K562 (cell line): Measurements from ENCODE around the gene SLC4A9. TPM values are rescaled to one million over a fixed set of nuclear protein-coding genes. Genes with fewer than 3 reads are reported as not detected.

Source experiments
- BDP1 ChIP-seq: IDR thresholded peaks from 3 replicates; pipeline ENCODE4 v1.6.1; 2011; ENCODE audit not compliant: insufficient read length, insufficient read depth
- BHLHE40 ChIP-seq: IDR thresholded peaks from 2 replicates; pipeline ENCODE4 v1.6.1; 2011; ENCODE audit warnings: low read length, improper control_type of control experiment
- CEBPB ChIP-seq: fragments of 450-650 bp; IDR thresholded peaks from 2 replicates; pipeline ENCODE4 v1.6.1; 2016; ENCODE audit warnings: missing genetic modification characterization, missing compliant biosample characterization
- ETV6 ChIP-seq, 3 experiments: fragments of 150-350 bp in 1 of 3; sonication (generic) in 1 of 3; formaldehyde crosslinking in 1 of 3; IDR thresholded peaks; 2 replicates each; pipeline versions ENCODE4 v1.6.1 to v1.8.0; 2014 to 2022; ENCODE audit warnings: borderline replicate concordance in 2 of 3, low read depth in 2 of 3, antibody characterized with exemption in 1 of 3, low read length in 1 of 3, mild to moderate bottlenecking in 1 of 3, missing genetic modification reagents in 1 of 3
- FOXA1 ChIP-seq: fragments of 450-650 bp; IDR thresholded peaks from 2 replicates; pipeline ENCODE4 v1.6.1; 2016; ENCODE audit warnings: mild to moderate bottlenecking, borderline replicate concordance
- FOXM1 ChIP-seq, 2 experiments: fragments of 450-650 bp in 1 of 2; sonication (generic) in 1 of 2; formaldehyde crosslinking in 1 of 2; IDR thresholded peaks; 2 replicates each; pipeline versions ENCODE4 v1.6.1 to v1.9.0; 2017 to 2022; ENCODE audit warnings: low read depth in 2 of 2, mild to moderate bottlenecking in 2 of 2, missing genetic modification reagents in 1 of 2, moderate library complexity in 1 of 2
- HMGN3 ChIP-seq: IDR thresholded peaks from 2 replicates; pipeline ENCODE4 v1.6.1; 2011; ENCODE audit warnings: borderline replicate concordance, low read depth, mild to moderate bottlenecking, mixed read lengths, low read length; ENCODE audit not compliant: insufficient read length; ENCODE audit errors: extremely low read depth
- MAFG ChIP-seq: fragments of 450-650 bp; conservative IDR thresholded peaks from 2 replicates; pipeline ENCODE4 v1.6.1; 2016; ENCODE audit warnings: missing genetic modification characterization, missing compliant biosample characterization
- MECOM ChIP-seq: fragments of 250-450 bp; sonication (Bioruptor Pico); IDR thresholded peaks from 2 replicates; pipeline ENCODE4 v1.8.0; 2022; ENCODE audit warnings: inconsistent platforms
- NBN ChIP-seq: fragments of 450-650 bp; IDR thresholded peaks from 2 replicates; pipeline ENCODE4 v1.6.1; 2016; ENCODE audit warnings: low read depth, mild to moderate bottlenecking
- NR3C1 ChIP-seq: sonication (generic); formaldehyde crosslinking; IDR thresholded peaks from 2 replicates; pipeline ENCODE4 v1.8.1; 2022; ENCODE audit warnings: missing genetic modification reagents
- TBP ChIP-seq: optimal IDR thresholded peaks from 2 replicates; pipeline ENCODE3; 2011; ENCODE audit warnings: low read depth, low read length, improper control_type of control experiment
- TFAM ChIP-seq: fragments of 250-450 bp; sonication (Bioruptor Pico); conservative IDR thresholded peaks from 2 replicates; pipeline ENCODE4 v1.5.0; 2021; ENCODE audit warnings: mild to moderate bottlenecking, moderate library complexity
- ZFX ChIP-seq: sonication (generic); formaldehyde crosslinking; IDR thresholded peaks from 2 replicates; pipeline ENCODE4 v1.8.0; 2022; ENCODE audit warnings: mild to moderate bottlenecking, missing genetic modification reagents, moderate library complexity
- ZKSCAN8 ChIP-seq: fragments of 200-800 bp; sonication (Bioruptor generic); IDR thresholded peaks from 2 replicates; pipeline ENCODE4 v1.6.1; 2016; ENCODE audit warnings: missing genetic modification characterization, missing compliant biosample characterization
- ZNF79 ChIP-seq: fragments of 250-450 bp; sonication (Bioruptor Pico); IDR thresholded peaks from 2 replicates; pipeline ENCODE4 v1.4.0; 2020; ENCODE audit warnings: low read depth, mild to moderate bottlenecking, moderate library complexity
- polyA plus RNA-seq, 8 experiments: library from polyadenylated mRNA; depleted of rRNA in 4 of 8; stranded (reverse) in 5 of 8; unstranded in 3 of 8; fragments of >200 nt; fragmentation: Nextera tagmentation in 2 of 8; fragmentation: Illumina TruSeq in 1 of 8; extraction: Ambion mirVana in 2 of 8; extraction: Trizol in 1 of 8; gene quantifications; 2 replicates each; pipeline versions ENCODE4 v1.2.1 to v1.2.3, GENCODE V29; 2011 to 2014; ENCODE audit warnings: inconsistent platforms in 1 of 8, missing spikeins in 1 of 8
- total RNA-seq, 7 experiments: library from RNA; depleted of rRNA in 6 of 7; stranded (reverse); fragments of >200 nt in 6 of 7; fragmentation: Illumina TruSeq in 2 of 7; extraction: Trizol in 2 of 7; gene quantifications; 2 replicates each; pipeline versions ENCODE4 v1.2.1 to v1.2.3, GENCODE V29; 2011 to 2021; ENCODE audit warnings: low replicate concordance in 1 of 7
- TF ChIP-seq, protein P1 (sequence below): sonication (generic); formaldehyde crosslinking; IDR thresholded peaks from 2 replicates; pipeline ENCODE4 v1.8.0; 2023; ENCODE audit warnings: missing genetic modification reagents, mild to moderate bottlenecking, borderline replicate concordance
- TF ChIP-seq, protein P2 (sequence below): fragments of 450-650 bp; formaldehyde crosslinking; IDR thresholded peaks from 2 replicates; pipeline ENCODE4 v1.4.0; 2020; ENCODE audit warnings: mild to moderate bottlenecking
- TF ChIP-seq, protein P3 (sequence below), 2 experiments: IDR thresholded peaks; 2 replicates each; pipeline ENCODE4 v1.6.1; 2011; ENCODE audit warnings: borderline replicate concordance in 1 of 2, control low read depth in 1 of 2, low read depth in 1 of 2, low read length in 1 of 2, mild to moderate bottlenecking in 1 of 2, mixed read lengths in 1 of 2, moderate library complexity in 1 of 2; ENCODE audit not compliant: insufficient read depth in 1 of 2, insufficient read length in 1 of 2, poor library complexity in 1 of 2, severe bottlenecking in 1 of 2; ENCODE audit errors: extremely low read depth in 1 of 2

The SLC4A9 gene
- total and polyA plus RNA-seq, 9 of the 15 experiments (the other 6 are each of a cell fraction or from before 2014, with no cell fraction given) = 0.05 to 0.13 TPM; not detected in 7

DNA sequence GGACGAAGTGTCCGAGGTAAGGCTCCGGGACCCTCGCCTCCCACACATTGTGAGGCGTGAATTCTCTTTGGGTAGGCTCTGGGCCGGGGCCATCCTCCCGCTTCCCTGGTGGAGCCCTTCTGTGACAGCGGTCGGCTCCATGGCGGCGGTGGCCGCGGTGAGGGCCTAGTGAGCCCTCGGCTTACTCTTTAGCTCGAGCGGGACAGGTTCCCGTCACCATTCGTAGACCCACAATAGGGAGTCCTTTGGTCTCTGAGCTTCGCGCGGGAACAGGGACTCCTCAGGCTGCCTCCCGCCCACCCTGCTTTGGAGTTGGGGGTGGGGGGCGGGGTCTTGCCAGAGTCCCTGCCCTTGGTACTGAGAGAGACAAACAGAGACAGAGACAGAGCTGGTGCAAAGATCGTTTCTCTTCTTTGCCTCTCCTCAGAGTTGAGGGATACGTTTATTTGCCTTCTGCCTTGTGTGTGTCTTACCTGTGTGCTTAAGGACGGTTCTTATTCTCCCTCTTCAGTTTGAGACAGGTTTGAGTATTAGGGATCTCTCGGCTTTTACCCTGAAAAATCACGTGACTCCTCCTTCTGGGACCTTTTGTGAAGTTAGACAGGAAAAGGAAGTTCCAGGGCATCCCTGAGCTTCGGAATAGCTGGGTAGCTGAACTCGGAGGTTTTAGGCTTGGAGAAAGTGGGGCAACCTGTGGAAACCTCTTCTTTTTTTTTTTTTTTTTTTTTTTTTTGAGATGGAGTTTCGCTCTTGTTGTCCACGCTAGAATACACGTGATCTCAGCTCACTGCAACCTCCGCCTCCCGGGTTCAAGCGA lies 42.5 kb downstream of the SLC4A9 start (continued):
- TF ChIP-seq, protein P1, sequence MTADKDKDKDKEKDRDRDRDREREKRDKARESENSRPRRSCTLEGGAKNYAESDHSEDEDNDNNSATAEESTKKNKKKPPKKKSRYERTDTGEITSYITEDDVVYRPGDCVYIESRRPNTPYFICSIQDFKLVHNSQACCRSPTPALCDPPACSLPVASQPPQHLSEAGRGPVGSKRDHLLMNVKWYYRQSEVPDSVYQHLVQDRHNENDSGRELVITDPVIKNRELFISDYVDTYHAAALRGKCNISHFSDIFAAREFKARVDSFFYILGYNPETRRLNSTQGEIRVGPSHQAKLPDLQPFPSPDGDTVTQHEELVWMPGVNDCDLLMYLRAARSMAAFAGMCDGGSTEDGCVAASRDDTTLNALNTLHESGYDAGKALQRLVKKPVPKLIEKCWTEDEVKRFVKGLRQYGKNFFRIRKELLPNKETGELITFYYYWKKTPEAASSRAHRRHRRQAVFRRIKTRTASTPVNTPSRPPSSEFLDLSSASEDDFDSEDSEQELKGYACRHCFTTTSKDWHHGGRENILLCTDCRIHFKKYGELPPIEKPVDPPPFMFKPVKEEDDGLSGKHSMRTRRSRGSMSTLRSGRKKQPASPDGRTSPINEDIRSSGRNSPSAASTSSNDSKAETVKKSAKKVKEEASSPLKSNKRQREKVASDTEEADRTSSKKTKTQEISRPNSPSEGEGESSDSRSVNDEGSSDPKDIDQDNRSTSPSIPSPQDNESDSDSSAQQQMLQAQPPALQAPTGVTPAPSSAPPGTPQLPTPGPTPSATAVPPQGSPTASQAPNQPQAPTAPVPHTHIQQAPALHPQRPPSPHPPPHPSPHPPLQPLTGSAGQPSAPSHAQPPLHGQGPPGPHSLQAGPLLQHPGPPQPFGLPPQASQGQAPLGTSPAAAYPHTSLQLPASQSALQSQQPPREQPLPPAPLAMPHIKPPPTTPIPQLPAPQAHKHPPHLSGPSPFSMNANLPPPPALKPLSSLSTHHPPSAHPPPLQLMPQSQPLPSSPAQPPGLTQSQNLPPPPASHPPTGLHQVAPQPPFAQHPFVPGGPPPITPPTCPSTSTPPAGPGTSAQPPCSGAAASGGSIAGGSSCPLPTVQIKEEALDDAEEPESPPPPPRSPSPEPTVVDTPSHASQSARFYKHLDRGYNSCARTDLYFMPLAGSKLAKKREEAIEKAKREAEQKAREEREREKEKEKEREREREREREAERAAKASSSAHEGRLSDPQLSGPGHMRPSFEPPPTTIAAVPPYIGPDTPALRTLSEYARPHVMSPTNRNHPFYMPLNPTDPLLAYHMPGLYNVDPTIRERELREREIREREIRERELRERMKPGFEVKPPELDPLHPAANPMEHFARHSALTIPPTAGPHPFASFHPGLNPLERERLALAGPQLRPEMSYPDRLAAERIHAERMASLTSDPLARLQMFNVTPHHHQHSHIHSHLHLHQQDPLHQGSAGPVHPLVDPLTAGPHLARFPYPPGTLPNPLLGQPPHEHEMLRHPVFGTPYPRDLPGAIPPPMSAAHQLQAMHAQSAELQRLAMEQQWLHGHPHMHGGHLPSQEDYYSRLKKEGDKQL (CRISPR knock-in tag) = no peak
- TF ChIP-seq NBN (no peak), BDP1 (no peak), FOXM1 (IDR thresholded peaks at IDR 0.05; ENCODE audit: low read depth) (no peak), FOXM1 (CRISPR knock-in tag; IDR thresholded peaks at IDR 0.05; ENCODE audit: low read depth) (no peak; the same call in 1 of the 2 replicates), NR3C1 (CRISPR knock-in tag) (no peak), FOXA1 (no peak), MAFG (tag) (no peak), TFAM (CRISPR knock-in tag) (no peak), ETV6 (IDR thresholded peaks at IDR 0.05; ENCODE audit: borderline replicate concordance in 1 of 2, low read depth in 2 of 2, low read length in 1 of 2) (no peak), ETV6 (CRISPR knock-in tag; IDR thresholded peaks at IDR 0.05; ENCODE audit: borderline replicate concordance) (no peak), TBP (peak; percentile 50), ZKSCAN8 (CRISPR knock-in tag) (no peak), BHLHE40 (peak; percentile 59), ZFX (CRISPR knock-in tag) (peak; percentile 67), ZNF79 (CRISPR knock-in tag) (no peak), HMGN3 (peak; percentile 3), MECOM (no peak), CEBPB (tag) (no peak)
- TF ChIP-seq, protein P2, sequence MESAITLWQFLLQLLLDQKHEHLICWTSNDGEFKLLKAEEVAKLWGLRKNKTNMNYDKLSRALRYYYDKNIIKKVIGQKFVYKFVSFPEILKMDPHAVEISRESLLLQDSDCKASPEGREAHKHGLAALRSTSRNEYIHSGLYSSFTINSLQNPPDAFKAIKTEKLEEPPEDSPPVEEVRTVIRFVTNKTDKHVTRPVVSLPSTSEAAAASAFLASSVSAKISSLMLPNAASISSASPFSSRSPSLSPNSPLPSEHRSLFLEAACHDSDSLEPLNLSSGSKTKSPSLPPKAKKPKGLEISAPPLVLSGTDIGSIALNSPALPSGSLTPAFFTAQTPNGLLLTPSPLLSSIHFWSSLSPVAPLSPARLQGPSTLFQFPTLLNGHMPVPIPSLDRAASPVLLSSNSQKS (CRISPR knock-in tag) = no peak
- TF ChIP-seq, protein P3, sequence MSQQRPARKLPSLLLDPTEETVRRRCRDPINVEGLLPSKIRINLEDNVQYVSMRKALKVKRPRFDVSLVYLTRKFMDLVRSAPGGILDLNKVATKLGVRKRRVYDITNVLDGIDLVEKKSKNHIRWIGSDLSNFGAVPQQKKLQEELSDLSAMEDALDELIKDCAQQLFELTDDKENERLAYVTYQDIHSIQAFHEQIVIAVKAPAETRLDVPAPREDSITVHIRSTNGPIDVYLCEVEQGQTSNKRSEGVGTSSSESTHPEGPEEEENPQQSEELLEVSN (IDR thresholded peaks at IDR 0.05; ENCODE audit: borderline replicate concordance in 1 of 2, extremely low read depth in 1 of 2, insufficient read depth in 1 of 2, insufficient read length in 1 of 2, low read depth in 1 of 2, low read length in 1 of 2, poor library complexity in 1 of 2, severe bottlenecking in 1 of 2) = peak in 1 of 2 experiments; percentile 29
